IPS DF 6.9 (cell line): ENCODE measurements around the gene TTC39B.
"Not testable (repeated sequence)": the region's sequence is repeated elsewhere in the genome, so short reads cannot be mapped to it uniquely, and the experiment has no call there.

Source experiments
- DNase-seq: peaks from one replicate; pipeline ENCODE4 v3.0.0-alpha.2; 2013; ENCODE audit warnings: low read depth, low spot score
- H3K27ac ChIP-seq: one replicate; pipeline ENCODE4 v1.5.1; 2013; ENCODE audit warnings: low read length, control low read depth
- H3K27me3 ChIP-seq: 2 replicates; pipeline ENCODE4 v1.6.1; 2013; ENCODE audit warnings: mild to moderate bottlenecking, low read length; ENCODE audit not compliant: control insufficient read depth, insufficient read depth
- H3K36me3 ChIP-seq: 2 replicates; pipeline ENCODE4 v1.6.1; 2013; ENCODE audit warnings: low read length; ENCODE audit not compliant: control insufficient read depth, insufficient read depth
- H3K4me1 ChIP-seq: 2 replicates; pipeline ENCODE4 v1.6.1; 2013; ENCODE audit warnings: low read length; ENCODE audit not compliant: control insufficient read depth, insufficient read depth
- H3K4me3 ChIP-seq: 2 replicates; pipeline ENCODE4 v1.5.1; 2013; ENCODE audit warnings: mild to moderate bottlenecking, low read length
- H3K9me3 ChIP-seq: 2 replicates; pipeline ENCODE4 v1.6.1; 2013; ENCODE audit warnings: low read length, inconsistent platforms; ENCODE audit not compliant: control insufficient read depth, insufficient read depth
- whole genome bisulfite sequencing: extraction: QIAGEN DNeasy Blood & Tissue Kit; methylation state at CpG from one replicate; pipeline ENCODE4 v1.1.7; 2013; ENCODE audit warnings: mixed read lengths, missing lambda C conversion rate; ENCODE audit not compliant: insufficient read length, insufficient coverage; 5-methylcytosine and 5-hydroxymethylcytosine counted together

TTC39B gene

DNA sequence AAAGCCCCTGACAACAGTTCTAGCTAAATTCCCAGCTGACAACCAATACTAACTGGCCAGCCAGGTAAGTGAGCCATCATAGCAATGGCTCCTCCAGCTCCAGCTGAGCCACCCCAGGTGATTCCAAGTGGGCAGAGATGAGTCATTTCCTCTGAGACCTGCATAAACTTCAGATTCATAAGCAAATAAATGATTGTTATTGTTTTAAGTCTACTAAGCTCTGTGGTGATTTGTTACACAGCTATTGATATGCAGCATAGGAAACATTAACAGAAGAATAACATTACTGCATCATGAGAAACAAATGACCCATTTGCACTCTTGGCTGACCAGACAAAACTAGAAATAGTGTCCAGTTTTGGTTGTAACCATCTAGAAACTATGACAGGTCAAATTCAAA is 60.3 kb downstream of the TTC39B start:
- H3K9me3 ChIP-seq: no peaks in the 10 kb centered on the region
- no peaks in the 10 kb centered on the region for H3K36me3 ChIP-seq
- no peak overlapping the region for H3K27ac ChIP-seq
- H3K4me1 ChIP-seq: peaks cover 7% of the 10 kb centered on the region; the same call in 1 of the 2 replicates
- H3K27me3 ChIP-seq: no peaks in the 10 kb centered on the region
- DNase-seq: no peak
- no peak overlapping the region for H3K4me3 ChIP-seq

DNA sequence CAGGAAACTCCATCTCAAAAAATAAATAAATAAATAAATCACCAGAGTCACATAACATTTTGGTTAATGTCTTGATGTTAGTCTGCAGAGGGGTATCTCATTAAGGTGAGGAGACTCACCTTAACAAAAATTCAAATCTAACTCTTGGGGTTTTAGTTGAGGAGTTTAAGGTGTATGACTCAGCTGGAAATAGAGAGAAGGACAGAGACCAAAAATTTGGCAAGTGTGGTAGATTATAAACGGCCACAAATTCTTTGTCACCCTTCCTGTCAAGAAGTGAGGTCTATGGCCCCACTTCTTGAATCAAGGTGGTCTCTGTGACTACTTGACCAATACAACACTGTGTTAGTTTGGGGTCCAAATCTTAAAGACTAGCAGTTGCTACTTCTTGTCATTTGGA is 60.8 kb downstream of the TTC39B start:
- Histone ChIP-seq H3K4me3 (no peak overlapping the region), H3K36me3 (no peaks in the 10 kb centered on the region), H3K27me3 (no peaks in the 10 kb centered on the region), H3K4me1 (peaks cover 7% of the 10 kb centered on the region; the same call in 1 of the 2 replicates), H3K9me3 (no peaks in the 10 kb centered on the region), H3K27ac (no peak overlapping the region)
- no CpG with 5 or more reads among the region's 1 CpG for WGBS
- no peak for DNase-seq

- Histone ChIP-seq H3K27ac (no peak overlapping the region), H3K27me3 (no peaks in the 10 kb centered on the region), H3K9me3 (no peaks in the 10 kb centered on the region), H3K4me1 (peaks cover 7% of the 10 kb centered on the region; the same call in 1 of the 2 replicates), H3K4me3 (no peak overlapping the region), H3K36me3 (no peaks in the 10 kb centered on the region)
- no CpG with 5 or more reads among the region's 4 CpGs for WGBS
- DNase-seq: no peak
Observed at GRCh38 chr9:15244001-15244441, 63.0 kb downstream of the TTC39B start.

- no CpG with 5 or more reads among the region's 1 CpG for WGBS
- no peaks in the 10 kb centered on the region for H3K36me3 ChIP-seq
- peaks cover 7% of the 10 kb centered on the region; the same call in 1 of the 2 replicates for H3K4me1 ChIP-seq
- no peaks in the 10 kb centered on the region for H3K27me3 ChIP-seq
- H3K4me3 ChIP-seq: no peak overlapping the region
- H3K9me3 ChIP-seq: no peaks in the 10 kb centered on the region
- no peak for DNase-seq
- H3K27ac ChIP-seq: no peak overlapping the region
Observed at GRCh38 chr9:15243081-15243480, 63.9 kb downstream of the TTC39B start.

GRCh38 chr9:15240927-15241326 is 66.1 kb downstream of the TTC39B start:
- Histone ChIP-seq H3K27me3 (no peaks in the 10 kb centered on the region), H3K4me1 (0 out of 2 replicates have a peak, but pooled peaks cover 5% of the 10 kb centered on the region), H3K27ac (no peak overlapping the region), H3K4me3 (no peak overlapping the region), H3K36me3 (no peaks in the 10 kb centered on the region), H3K9me3 (no peaks in the 10 kb centered on the region)
- WGBS: no CpG with 5 or more reads among the region's 4 CpGs
- no peak for DNase-seq

DNA sequence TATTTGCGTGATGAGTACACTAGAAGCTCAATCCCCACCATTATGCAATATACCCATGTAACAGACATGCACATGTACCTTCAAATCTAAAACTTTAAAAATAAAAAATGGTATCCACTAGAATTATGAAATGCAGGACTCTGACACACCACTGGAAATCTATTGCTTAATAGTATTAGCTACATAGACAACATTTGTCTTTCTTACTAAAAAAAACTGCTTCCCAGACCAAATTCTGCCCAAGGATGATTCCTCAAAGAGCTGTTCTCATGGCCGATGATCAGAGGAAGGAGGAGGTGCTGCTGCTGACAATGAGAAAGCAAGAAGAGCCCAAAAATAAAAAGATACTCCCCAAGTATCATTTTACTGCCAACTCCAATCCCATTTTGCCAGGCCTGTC is 67.2 kb downstream of the TTC39B start:
- DNase-seq: no peak
- Histone ChIP-seq H3K4me3 (no peak overlapping the region), H3K27me3 (no peaks in the 10 kb centered on the region), H3K36me3 (no peaks in the 10 kb centered on the region), H3K27ac (no peak overlapping the region), H3K4me1 (0 out of 2 replicates have a peak, but pooled peaks cover 5% of the 10 kb centered on the region), H3K9me3 (no peaks in the 10 kb centered on the region)
- WGBS: no CpG with 5 or more reads among the region's 2 CpGs

DNA sequence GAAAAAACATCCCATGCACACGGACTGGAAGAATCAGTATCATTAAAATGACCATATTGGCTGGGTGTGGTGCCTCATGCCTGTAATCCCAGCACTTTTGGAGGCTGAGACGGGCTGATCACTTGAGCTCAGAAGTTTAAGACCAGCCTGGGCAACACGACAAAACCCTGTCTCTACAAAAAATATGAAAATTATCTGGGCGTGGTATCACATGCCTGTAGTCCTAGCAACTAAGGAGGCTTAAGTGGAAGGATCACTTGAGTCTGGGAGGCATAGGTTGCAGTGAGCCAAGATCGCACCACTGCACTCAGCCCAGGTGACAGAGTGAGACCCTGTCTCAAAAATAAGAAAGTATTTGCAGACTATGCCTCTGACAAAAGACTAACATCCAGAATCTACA is 68.4 kb downstream of the TTC39B start:
- no CpG with 5 or more reads among the region's 5 CpGs for WGBS
- Histone ChIP-seq H3K4me1 (no peaks in the 10 kb centered on the region), H3K9me3 (no peaks in the 10 kb centered on the region), H3K27me3 (no peaks in the 10 kb centered on the region), H3K27ac (no peak overlapping the region), H3K36me3 (no peaks in the 10 kb centered on the region), H3K4me3 (no peak overlapping the region)
- no peak for DNase-seq

GRCh38 chr9:15235658-15236057 is 71.4 kb downstream of the TTC39B start:
- DNase-seq: no peak
- Histone ChIP-seq H3K4me3 (no peak overlapping the region), H3K9me3 (no peaks in the 10 kb centered on the region), H3K4me1 (no peaks in the 10 kb centered on the region), H3K27ac (no peak overlapping the region), H3K36me3 (no peaks in the 10 kb centered on the region), H3K27me3 (no peaks in the 10 kb centered on the region)
- WGBS: no CpG with 5 or more reads among the region's 2 CpGs

GRCh38 chr9:15233941-15234490 is 73.0 kb downstream of the TTC39B start:
- H3K36me3 ChIP-seq, H3K4me3 ChIP-seq, DNase-seq, H3K9me3 ChIP-seq, H3K27ac ChIP-seq, H3K27me3 ChIP-seq, H3K4me1 ChIP-seq: not testable (repeated sequence)
- WGBS: no CpG with 5 or more reads among the region's 41 CpGs

DNA sequence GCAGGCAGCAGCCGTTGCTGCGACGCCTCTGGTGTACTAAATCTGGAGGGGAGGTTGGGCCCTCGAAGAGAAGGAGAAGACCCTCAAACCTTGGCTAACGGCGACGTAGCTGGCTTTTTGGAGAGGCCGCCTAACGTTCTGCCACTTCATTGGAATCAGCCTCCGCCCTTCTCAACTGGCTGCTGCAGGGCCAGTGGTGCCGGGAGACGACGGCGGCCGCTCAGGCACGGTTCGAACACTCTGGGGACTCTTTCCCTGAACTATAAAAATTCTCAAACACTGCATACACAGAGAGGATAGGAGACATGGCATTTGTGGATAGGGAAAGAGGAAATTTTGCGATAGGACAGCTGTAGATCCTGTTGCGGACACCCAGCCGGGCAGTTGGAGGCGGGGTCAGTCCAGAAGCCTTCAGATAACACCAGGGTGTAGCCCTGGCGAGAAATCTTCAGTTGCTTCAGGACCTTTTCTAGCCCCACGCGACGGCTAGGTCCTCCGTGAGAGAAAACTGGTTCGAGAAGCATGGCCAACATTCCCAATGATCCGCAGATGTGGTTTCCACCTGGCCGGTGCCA is 74.2 kb downstream of the TTC39B start:
- not testable (repeated sequence) for DNase-seq, H3K4me1 ChIP-seq, H3K4me3 ChIP-seq, H3K9me3 ChIP-seq, H3K36me3 ChIP-seq, H3K27ac ChIP-seq, H3K27me3 ChIP-seq
- no CpG with 5 or more reads among the region's 29 CpGs for WGBS
